HEK293 (cell line): ENCODE measurements around the gene PRKAB1.

Experiments used
- BCL11B ChIP-seq: fragments of 450-650 bp; formaldehyde crosslinking; IDR thresholded peaks from 2 replicates; pipeline ENCODE4 v1.5.1; 2016; ENCODE audit warnings: low read depth, missing biosample characterization, missing genetic modification characterization
- GLIS1 ChIP-seq: fragments of 450-650 bp; formaldehyde crosslinking; IDR thresholded peaks from 2 replicates; pipeline ENCODE4 v1.5.1; 2016; ENCODE audit warnings: missing biosample characterization, missing genetic modification characterization
- IKZF3 ChIP-seq: fragments of 450-650 bp; IDR thresholded peaks from 2 replicates; pipeline ENCODE4 v1.5.0; 2018; ENCODE audit warnings: missing biosample characterization, mild to moderate bottlenecking, missing genetic modification characterization, moderate library complexity
- SALL2 ChIP-seq: fragments of 450-650 bp; formaldehyde crosslinking; IDR thresholded peaks from 2 replicates; pipeline ENCODE4 v1.5.0; 2017; ENCODE audit warnings: missing biosample characterization, mild to moderate bottlenecking, missing genetic modification characterization, borderline replicate concordance
- SP2 ChIP-seq: fragments of 450-650 bp; formaldehyde crosslinking; IDR thresholded peaks from 2 replicates; pipeline ENCODE4 v1.5.1; 2016; ENCODE audit warnings: missing biosample characterization, missing genetic modification characterization
- SP3 ChIP-seq: fragments of 450-650 bp; formaldehyde crosslinking; IDR thresholded peaks from 2 replicates; pipeline ENCODE4 v1.5.1; 2016; ENCODE audit warnings: missing biosample characterization, missing genetic modification characterization
- SP7 ChIP-seq: fragments of 450-650 bp; formaldehyde crosslinking; IDR thresholded peaks from 2 replicates; pipeline ENCODE4 v1.5.1; 2016; ENCODE audit warnings: missing biosample characterization, missing genetic modification characterization
- TCF7L2 ChIP-seq: IDR thresholded peaks from 2 replicates; pipeline ENCODE4 v1.6.1; 2011; ENCODE audit warnings: low read depth, mild to moderate bottlenecking, inconsistent platforms, low read length, moderate library complexity, borderline replicate concordance
- YY1 ChIP-seq: fragments of 450-650 bp; formaldehyde crosslinking; IDR thresholded peaks from 2 replicates; pipeline ENCODE4 v1.5.1; 2018; ENCODE audit warnings: missing biosample characterization, missing genetic modification characterization
- ZBTB17 ChIP-seq: fragments of 450-650 bp; formaldehyde crosslinking; IDR thresholded peaks from 2 replicates; pipeline ENCODE4 v1.5.1; 2016; ENCODE audit warnings: missing biosample characterization, missing genetic modification characterization
- ZFP37 ChIP-seq: fragments of 450-650 bp; formaldehyde crosslinking; IDR thresholded peaks from 2 replicates; pipeline ENCODE4 v1.5.1; 2016; ENCODE audit warnings: missing biosample characterization, missing genetic modification characterization
- ZNF138 ChIP-seq: fragments of 450-650 bp; formaldehyde crosslinking; IDR thresholded peaks from 2 replicates; pipeline ENCODE4 v1.5.1; 2016; ENCODE audit warnings: missing biosample characterization, missing genetic modification characterization, borderline replicate concordance
- ZNF174 ChIP-seq: fragments of 450-650 bp; formaldehyde crosslinking; IDR thresholded peaks from 2 replicates; pipeline ENCODE4 v1.5.0; 2017; ENCODE audit warnings: missing biosample characterization, mild to moderate bottlenecking, missing genetic modification characterization
- ZNF223 ChIP-seq: fragments of 450-650 bp; formaldehyde crosslinking; IDR thresholded peaks from 2 replicates; pipeline ENCODE4 v1.5.1; 2016; ENCODE audit warnings: missing biosample characterization, missing genetic modification characterization
- ZNF239 ChIP-seq: fragments of 450-650 bp; formaldehyde crosslinking; IDR thresholded peaks from 2 replicates; pipeline ENCODE4 v1.5.1; 2016; ENCODE audit warnings: missing biosample characterization, missing genetic modification characterization
- ZNF341 ChIP-seq: fragments of 450-650 bp; formaldehyde crosslinking; IDR thresholded peaks from 2 replicates; pipeline ENCODE4; 2016; ENCODE audit warnings: low read depth, missing biosample characterization, missing genetic modification characterization
- ZNF473 ChIP-seq: fragments of 450-650 bp; formaldehyde crosslinking; IDR thresholded peaks from 2 replicates; pipeline ENCODE4 v1.5.1; 2017; ENCODE audit warnings: missing biosample characterization, missing genetic modification characterization
- ZNF514 ChIP-seq: fragments of 450-650 bp; formaldehyde crosslinking; IDR thresholded peaks from 2 replicates; pipeline ENCODE4 v1.5.1; 2016; ENCODE audit warnings: missing biosample characterization, missing genetic modification characterization
- ZNF654 ChIP-seq: fragments of 450-650 bp; formaldehyde crosslinking; IDR thresholded peaks from 2 replicates; pipeline ENCODE4 v1.5.1; 2016; ENCODE audit warnings: low read depth, missing biosample characterization, missing genetic modification characterization
- ZNF747 ChIP-seq: fragments of 450-650 bp; formaldehyde crosslinking; IDR thresholded peaks from 2 replicates; pipeline ENCODE4 v1.5.1; 2016; ENCODE audit warnings: missing biosample characterization, missing genetic modification characterization
- ZSCAN30 ChIP-seq: fragments of 450-650 bp; IDR thresholded peaks from 2 replicates; pipeline ENCODE4 v1.5.1; 2018; ENCODE audit warnings: missing biosample characterization, mild to moderate bottlenecking, missing genetic modification characterization, moderate library complexity
- ZXDB ChIP-seq: fragments of 450-650 bp; formaldehyde crosslinking; IDR thresholded peaks from 2 replicates; pipeline ENCODE4 v1.5.1; 2016; ENCODE audit warnings: missing biosample characterization, missing genetic modification characterization
- TF ChIP-seq, protein P1 (sequence below): fragments of 450-650 bp; formaldehyde crosslinking; IDR thresholded peaks from 2 replicates; pipeline ENCODE4 v1.5.1; 2016; ENCODE audit warnings: missing biosample characterization, missing genetic modification characterization
- TF ChIP-seq, protein P2 (sequence below): fragments of 450-650 bp; formaldehyde crosslinking; IDR thresholded peaks from 2 replicates; pipeline ENCODE4 v1.5.1; 2016; ENCODE audit warnings: missing biosample characterization, missing genetic modification characterization
- TF ChIP-seq, protein P3 (sequence below): fragments of 450-650 bp; formaldehyde crosslinking; IDR thresholded peaks from 2 replicates; pipeline ENCODE4 v1.5.1; 2016; ENCODE audit warnings: missing biosample characterization, missing genetic modification characterization
- TF ChIP-seq, protein P4 (sequence below): fragments of 450-650 bp; formaldehyde crosslinking; IDR thresholded peaks from 2 replicates; pipeline ENCODE4 v1.5.1; 2016; ENCODE audit warnings: missing biosample characterization, missing genetic modification characterization
- TF ChIP-seq, protein P5 (sequence below): IDR thresholded peaks from 2 replicates; pipeline ENCODE4 v1.6.1; 2011; ENCODE audit warnings: mild to moderate bottlenecking, low read depth, low read length, borderline replicate concordance
- TF ChIP-seq, protein P6 (sequence below): fragments of 450-650 bp; formaldehyde crosslinking; IDR thresholded peaks from 2 replicates; pipeline ENCODE4 v1.5.1; 2016; ENCODE audit warnings: missing biosample characterization, missing genetic modification characterization

PRKAB1 gene

DNA sequence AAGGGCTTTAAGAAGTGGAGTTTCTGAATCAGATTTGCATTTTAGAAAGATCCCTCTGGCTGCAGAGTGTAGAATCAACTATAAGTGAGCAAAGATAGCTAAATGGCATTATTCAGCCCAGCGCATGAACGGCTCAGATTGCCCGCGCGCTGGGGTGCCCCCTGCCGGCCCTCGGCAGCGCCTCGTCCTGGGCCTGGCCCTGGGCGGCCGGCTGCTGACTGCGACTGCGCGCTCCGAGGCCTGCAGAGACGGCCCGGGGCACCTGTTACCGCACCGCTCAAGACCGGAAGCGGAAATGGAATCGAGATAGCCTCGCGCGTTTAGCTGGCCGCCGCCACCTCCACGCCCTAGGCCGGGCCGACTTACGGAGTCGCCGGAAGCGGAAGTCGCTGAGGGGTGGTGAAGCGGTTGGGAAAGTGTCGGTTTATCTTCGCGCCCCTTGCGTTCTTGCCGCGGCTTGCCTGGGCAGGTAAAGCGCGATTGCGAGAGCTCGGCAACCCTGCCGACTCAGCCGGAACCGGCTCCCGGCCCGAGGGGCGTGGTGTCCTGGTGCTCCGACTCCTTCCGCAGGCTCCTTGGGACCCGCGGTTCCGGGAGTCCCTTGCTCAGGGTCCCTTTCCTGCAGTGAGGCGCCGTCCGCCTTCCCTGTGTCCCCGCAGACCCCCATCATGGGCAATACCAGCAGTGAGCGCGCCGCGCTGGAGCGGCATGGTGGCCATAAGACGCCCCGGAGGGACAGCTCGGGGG lies at the start of gene PRKAB1 (continued):
- TF ChIP-seq ZNF341 (tag by site-specific recombination) (peak; percentile 32; the same call in 1 of the 2 replicates), SP3 (peak; percentile 76), GLIS1 (peak; percentile 23; the same call in 1 of the 2 replicates), ZBTB17 (tag by site-specific recombination) (peak; percentile 82), ZNF747 (no peak), ZNF174 (tag by site-specific recombination) (no peak), ZNF473 (tag by site-specific recombination) (no peak), SP2 (tag by site-specific recombination) (peak; percentile 98), ZNF514 (no peak), ZNF239 (tag by site-specific recombination) (no peak), TCF7L2 (no peak), ZXDB (peak; percentile 90), SALL2 (tag by site-specific recombination) (no peak), BCL11B (no peak), YY1 (tag by site-specific recombination) (peak; percentile 59; the same call in 1 of the 2 replicates), ZSCAN30 (peak; percentile 5), ZNF138 (tag by site-specific recombination) (no peak), SP7 (peak; percentile 46; the same call in 1 of the 2 replicates), ZNF223 (0 out of 2 replicates have a peak, but pooled peaks have one; percentile 5), ZNF654 (tag by site-specific recombination) (no peak), ZFP37 (0 out of 2 replicates have a peak, but pooled peaks have one; percentile 79), IKZF3 (tag by site-specific recombination) (0 out of 2 replicates have a peak, but pooled peaks have one; percentile 8)
- TF ChIP-seq, protein P1, sequence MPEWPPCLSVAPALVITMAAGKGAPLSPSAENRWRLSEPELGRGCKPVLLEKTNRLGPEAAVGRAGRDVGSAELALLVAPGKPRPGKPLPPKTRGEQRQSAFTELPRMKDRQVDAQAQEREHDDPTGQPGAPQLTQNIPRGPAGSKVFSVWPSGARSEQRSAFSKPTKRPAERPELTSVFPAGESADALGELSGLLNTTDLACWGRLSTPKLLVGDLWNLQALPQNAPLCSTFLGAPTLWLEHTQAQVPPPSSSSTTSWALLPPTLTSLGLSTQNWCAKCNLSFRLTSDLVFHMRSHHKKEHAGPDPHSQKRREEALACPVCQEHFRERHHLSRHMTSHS = no peak
- TF ChIP-seq, protein P2, sequence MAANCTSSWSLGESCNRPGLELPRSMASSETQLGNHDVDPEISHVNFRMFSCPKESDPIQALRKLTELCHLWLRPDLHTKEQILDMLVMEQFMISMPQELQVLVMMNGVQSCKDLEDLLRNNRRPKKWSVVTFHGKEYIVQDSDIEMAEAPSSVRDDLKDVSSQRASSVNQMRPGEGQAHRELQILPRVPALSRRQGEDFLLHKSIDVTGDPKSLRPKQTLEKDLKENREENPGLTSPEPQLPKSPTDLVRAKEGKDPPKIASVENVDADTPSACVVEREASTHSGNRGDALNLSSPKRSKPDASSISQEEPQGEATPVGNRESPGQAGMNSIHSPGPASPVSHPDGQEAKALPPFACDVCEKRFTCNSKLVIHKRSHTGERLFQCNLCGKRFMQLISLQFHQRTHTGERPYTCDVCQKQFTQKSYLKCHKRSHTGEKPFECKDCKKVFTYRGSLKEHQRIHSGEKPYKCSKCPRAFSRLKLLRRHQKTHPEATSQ (tag by site-specific recombination) = peak; percentile 51; the same call in 1 of the 2 replicates
- TF ChIP-seq, protein P3, sequence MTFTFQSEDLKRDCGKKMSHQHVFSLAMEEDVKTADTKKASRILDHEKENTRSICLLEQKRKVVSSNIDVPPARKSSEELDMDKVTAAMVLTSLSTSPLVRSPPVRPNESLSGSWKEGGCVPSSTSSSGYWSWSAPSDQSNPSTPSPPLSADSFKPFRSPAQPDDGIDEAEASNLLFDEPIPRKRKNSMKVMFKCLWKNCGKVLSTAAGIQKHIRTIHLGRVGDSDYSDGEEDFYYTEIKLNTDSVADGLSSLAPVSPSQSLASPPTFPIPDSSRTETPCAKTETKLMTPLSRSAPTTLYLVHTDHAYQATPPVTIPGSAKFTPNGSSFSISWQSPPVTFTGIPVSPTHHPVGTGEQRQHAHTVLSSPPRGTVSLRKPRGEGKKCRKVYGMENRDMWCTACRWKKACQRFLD = peak; percentile 91
- TF ChIP-seq, protein P4, sequence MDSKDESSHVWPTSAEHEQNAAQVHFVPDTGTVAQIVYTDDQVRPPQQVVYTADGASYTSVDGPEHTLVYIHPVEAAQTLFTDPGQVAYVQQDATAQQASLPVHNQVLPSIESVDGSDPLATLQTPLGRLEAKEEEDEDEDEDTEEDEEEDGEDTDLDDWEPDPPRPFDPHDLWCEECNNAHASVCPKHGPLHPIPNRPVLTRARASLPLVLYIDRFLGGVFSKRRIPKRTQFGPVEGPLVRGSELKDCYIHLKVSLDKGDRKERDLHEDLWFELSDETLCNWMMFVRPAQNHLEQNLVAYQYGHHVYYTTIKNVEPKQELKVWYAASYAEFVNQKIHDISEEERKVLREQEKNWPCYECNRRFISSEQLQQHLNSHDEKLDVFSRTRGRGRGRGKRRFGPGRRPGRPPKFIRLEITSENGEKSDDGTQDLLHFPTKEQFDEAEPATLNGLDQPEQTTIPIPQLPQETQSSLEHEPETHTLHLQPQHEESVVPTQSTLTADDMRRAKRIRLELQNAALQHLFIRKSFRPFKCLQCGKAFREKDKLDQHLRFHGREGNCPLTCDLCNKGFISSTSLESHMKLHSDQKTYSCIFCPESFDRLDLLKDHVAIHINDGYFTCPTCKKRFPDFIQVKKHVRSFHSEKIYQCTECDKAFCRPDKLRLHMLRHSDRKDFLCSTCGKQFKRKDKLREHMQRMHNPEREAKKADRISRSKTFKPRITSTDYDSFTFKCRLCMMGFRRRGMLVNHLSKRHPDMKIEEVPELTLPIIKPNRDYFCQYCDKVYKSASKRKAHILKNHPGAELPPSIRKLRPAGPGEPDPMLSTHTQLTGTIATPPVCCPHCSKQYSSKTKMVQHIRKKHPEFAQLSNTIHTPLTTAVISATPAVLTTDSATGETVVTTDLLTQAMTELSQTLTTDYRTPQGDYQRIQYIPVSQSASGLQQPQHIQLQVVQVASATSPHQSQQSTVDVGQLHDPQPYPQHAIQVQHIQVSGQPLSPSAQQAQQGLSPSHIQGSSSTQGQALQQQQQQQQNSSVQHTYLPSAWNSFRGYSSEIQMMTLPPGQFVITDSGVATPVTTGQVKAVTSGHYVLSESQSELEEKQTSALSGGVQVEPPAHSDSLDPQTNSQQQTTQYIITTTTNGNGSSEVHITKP (tag by site-specific recombination) = peak; percentile 73
- TF ChIP-seq, protein P5, sequence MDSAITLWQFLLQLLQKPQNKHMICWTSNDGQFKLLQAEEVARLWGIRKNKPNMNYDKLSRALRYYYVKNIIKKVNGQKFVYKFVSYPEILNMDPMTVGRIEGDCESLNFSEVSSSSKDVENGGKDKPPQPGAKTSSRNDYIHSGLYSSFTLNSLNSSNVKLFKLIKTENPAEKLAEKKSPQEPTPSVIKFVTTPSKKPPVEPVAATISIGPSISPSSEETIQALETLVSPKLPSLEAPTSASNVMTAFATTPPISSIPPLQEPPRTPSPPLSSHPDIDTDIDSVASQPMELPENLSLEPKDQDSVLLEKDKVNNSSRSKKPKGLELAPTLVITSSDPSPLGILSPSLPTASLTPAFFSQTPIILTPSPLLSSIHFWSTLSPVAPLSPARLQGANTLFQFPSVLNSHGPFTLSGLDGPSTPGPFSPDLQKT = peak; percentile 70; the same call in 1 of the 2 replicates
- TF ChIP-seq, protein P6, sequence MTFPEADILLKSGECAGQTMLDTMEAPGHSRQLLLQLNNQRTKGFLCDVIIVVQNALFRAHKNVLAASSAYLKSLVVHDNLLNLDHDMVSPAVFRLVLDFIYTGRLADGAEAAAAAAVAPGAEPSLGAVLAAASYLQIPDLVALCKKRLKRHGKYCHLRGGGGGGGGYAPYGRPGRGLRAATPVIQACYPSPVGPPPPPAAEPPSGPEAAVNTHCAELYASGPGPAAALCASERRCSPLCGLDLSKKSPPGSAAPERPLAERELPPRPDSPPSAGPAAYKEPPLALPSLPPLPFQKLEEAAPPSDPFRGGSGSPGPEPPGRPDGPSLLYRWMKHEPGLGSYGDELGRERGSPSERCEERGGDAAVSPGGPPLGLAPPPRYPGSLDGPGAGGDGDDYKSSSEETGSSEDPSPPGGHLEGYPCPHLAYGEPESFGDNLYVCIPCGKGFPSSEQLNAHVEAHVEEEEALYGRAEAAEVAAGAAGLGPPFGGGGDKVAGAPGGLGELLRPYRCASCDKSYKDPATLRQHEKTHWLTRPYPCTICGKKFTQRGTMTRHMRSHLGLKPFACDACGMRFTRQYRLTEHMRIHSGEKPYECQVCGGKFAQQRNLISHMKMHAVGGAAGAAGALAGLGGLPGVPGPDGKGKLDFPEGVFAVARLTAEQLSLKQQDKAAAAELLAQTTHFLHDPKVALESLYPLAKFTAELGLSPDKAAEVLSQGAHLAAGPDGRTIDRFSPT (tag by site-specific recombination) = no peak; the same call in 1 of the 2 replicates
